B cell (primary cell): ENCODE data around the gene MAP7. TPM values are rescaled to one million over a fixed set of nuclear protein-coding genes. Genes with fewer than 3 reads are reported as not detected.

Experiments used
- ATAC-seq: fragments of 200-7000 bp; cut with Tn5 transposase; one replicate; pipeline ENCODE4 v1.10.0; 2021; ENCODE audit warnings: low read depth, mild to moderate bottlenecking, moderate number of reproducible peaks, moderate library complexity
- CTCF ChIA-PET: fragments of 350-600 bp; sonication (Branson Sonifier 250); formaldehyde crosslinking; loops from one replicate; lab custom pipeline; 2021; ENCODE audit warnings: antibody characterized with exemption, inconsistent platforms; lab: Charles Lee
- POLR2A ChIA-PET: fragments of 350-600 bp; sonication (Branson Sonifier 250); formaldehyde crosslinking; loops from one replicate; lab custom pipeline; 2021; ENCODE audit warnings: antibody characterized with exemption; lab: Charles Lee
- DNase-seq: peaks from one replicate; pipeline ENCODE4 v3.0.0; 2013
- H2AFZ ChIP-seq: 2 replicates; pipeline ENCODE4 v1.6.1; 2012; ENCODE audit warnings: mild to moderate bottlenecking, low read depth, low read length; ENCODE audit not compliant: insufficient read depth, poor library complexity, severe bottlenecking
- H3K27ac ChIP-seq, 2 donors: 1 replicate in 1 of 2; 2 replicates in 1 of 2; pipeline ENCODE4 v1.5.1; 2012 to 2013; ENCODE audit warnings: low read length in 2 of 2, mild to moderate bottlenecking in 2 of 2, moderate library complexity in 1 of 2
- H3K27me3 ChIP-seq, 4 experiments: fragments of 200-600 bp in 1 of 4; sonication (generic) in 1 of 4; replicated peaks in 1 of 4; 1 replicate in 2 of 4; 2 replicates in 2 of 4; pipeline versions ENCODE4 v1.6.1 to v1.7.0; 2013 to 2016; ENCODE audit warnings: low read length in 3 of 4, mild to moderate bottlenecking in 2 of 4, mixed read lengths in 1 of 4, moderate library complexity in 1 of 4; ENCODE audit not compliant: insufficient read depth in 4 of 4, control insufficient read depth in 3 of 4; ENCODE audit errors: control extremely low read depth in 1 of 4
- H3K36me3 ChIP-seq, 2 experiments: replicated peaks in 1 of 2; 1 replicate in 1 of 2; 2 replicates in 1 of 2; pipeline versions ENCODE4 v1.6.1 to v1.7.1; 2013; ENCODE audit warnings: low read length in 1 of 2; ENCODE audit not compliant: insufficient read depth in 2 of 2, control insufficient read depth in 1 of 2; ENCODE audit errors: control extremely low read depth in 1 of 2, extremely low read depth in 1 of 2
- H3K4me1 ChIP-seq, 2 donors: fragments of 200-600 bp in 1 of 2; sonication (generic) in 1 of 2; 1 replicate in 1 of 2; 2 replicates in 1 of 2; pipeline versions ENCODE4 v1.5.1 to v1.6.1; 2013 to 2017; ENCODE audit warnings: low read length in 2 of 2; ENCODE audit not compliant: control insufficient read depth in 2 of 2, insufficient read depth in 2 of 2
- H3K4me2 ChIP-seq: replicated peaks from 2 replicates; pipeline ENCODE3; 2012; ENCODE audit warnings: mild to moderate bottlenecking, low read depth, low read length; ENCODE audit not compliant: poor library complexity, severe bottlenecking
- H3K4me3 ChIP-seq, 5 experiments: fragments of 200-600 bp in 1 of 5; sonication (generic) in 1 of 5; 1 replicate in 3 of 5; 2 replicates in 2 of 5; pipeline versions ENCODE4 v1.5.1 to v1.7.0; 2011 to 2016; ENCODE audit warnings: low read length in 4 of 5, mild to moderate bottlenecking in 4 of 5, low read depth in 2 of 5, control low read depth in 1 of 5, moderate library complexity in 1 of 5; ENCODE audit not compliant: insufficient read depth in 1 of 5; ENCODE audit errors: control extremely low read depth in 1 of 5, extremely low read depth in 1 of 5
- H3K79me2 ChIP-seq: fragments of 200-600 bp; sonication (generic); one replicate; pipeline ENCODE4 v1.6.0; 2016; ENCODE audit warnings: low read length; ENCODE audit not compliant: control insufficient read depth, insufficient read depth
- H3K9ac ChIP-seq: fragments of 200-600 bp; sonication (generic); 2 replicates; pipeline ENCODE4 v1.6.1; 2017; ENCODE audit warnings: mild to moderate bottlenecking, low read length, moderate library complexity
- H3K9me3 ChIP-seq, 3 donors: one replicate each; pipeline versions ENCODE4 v1.6.1 to v1.7.1; 2013; ENCODE audit warnings: low read length in 2 of 3; ENCODE audit not compliant: control insufficient read depth in 2 of 3, insufficient read depth in 1 of 3; ENCODE audit errors: control extremely low read depth in 1 of 3
- H4K20me1 ChIP-seq: 2 replicates; pipeline ENCODE4 v1.6.0; 2012; ENCODE audit warnings: mild to moderate bottlenecking, low read length; ENCODE audit not compliant: insufficient read depth, control insufficient read depth, poor library complexity, severe bottlenecking
- H3K27ac Mint-ChIP-seq: one replicate; pipeline ENCODE4 v1.8.0; 2021; ENCODE audit warnings: mixed read lengths
- H3K27me3 Mint-ChIP-seq: one replicate; pipeline ENCODE4 v1.8.0; 2021; ENCODE audit warnings: mixed read lengths
- H3K4me1 Mint-ChIP-seq: one replicate; pipeline ENCODE4 v1.8.0; 2021; ENCODE audit warnings: mixed read lengths
- H3K4me3 Mint-ChIP-seq: one replicate; pipeline ENCODE4 v1.8.0; 2021; ENCODE audit warnings: mixed read lengths
- H3K9me3 Mint-ChIP-seq: one replicate; pipeline ENCODE4 v1.8.0; 2022; ENCODE audit warnings: mixed read lengths; ENCODE audit not compliant: insufficient read depth
- CTCF ChIP-seq: fragments of 200-600 bp; IDR thresholded peaks from one replicate; pipeline ENCODE4 v1.8.0; 2022; ENCODE audit warnings: antibody characterized with exemption, mild to moderate bottlenecking
- EZH2 ChIP-seq: IDR thresholded peaks from 2 replicates; pipeline ENCODE4 v1.6.1; 2012; ENCODE audit warnings: borderline replicate concordance, low read depth, mild to moderate bottlenecking, moderate library complexity, low read length; ENCODE audit not compliant: insufficient read depth, poor library complexity, severe bottlenecking
- WGBS: methylation state at CpG from one replicate; pipeline ENCODE4 v1.1.5; 2013; ENCODE audit warnings: missing lambda C conversion rate; ENCODE audit not compliant: insufficient coverage; 5-methylcytosine and 5-hydroxymethylcytosine counted together
- intact Hi-C: fragments of 100-400 bp; cut with micrococcal nuclease; formaldehyde crosslinking; loops from one replicate; pipeline ENCODE4 v1.10.0; 2022
- polyA plus RNA-seq: library from polyadenylated mRNA; depleted of rRNA; stranded (reverse); fragments of >200 nt; gene quantifications from 2 replicates; pipeline ENCODE4 v1.2.3, GENCODE V29; 2012
- total RNA-seq, 2 donors: library from RNA; stranded (reverse); fragments of 120-200 nt in 1 of 2; gene quantifications; 1 replicate in 1 of 2; 2 replicates in 1 of 2; pipeline versions ENCODE4 v1.2.3 to v1.2.4, GENCODE V29; 2013 to 2022

Gene MAP7
- total and polyA plus RNA-seq, 2 donors (not counting 1 experiment from before 2014, with no cell fraction given): 0.34 to 0.64 TPM

DNA sequence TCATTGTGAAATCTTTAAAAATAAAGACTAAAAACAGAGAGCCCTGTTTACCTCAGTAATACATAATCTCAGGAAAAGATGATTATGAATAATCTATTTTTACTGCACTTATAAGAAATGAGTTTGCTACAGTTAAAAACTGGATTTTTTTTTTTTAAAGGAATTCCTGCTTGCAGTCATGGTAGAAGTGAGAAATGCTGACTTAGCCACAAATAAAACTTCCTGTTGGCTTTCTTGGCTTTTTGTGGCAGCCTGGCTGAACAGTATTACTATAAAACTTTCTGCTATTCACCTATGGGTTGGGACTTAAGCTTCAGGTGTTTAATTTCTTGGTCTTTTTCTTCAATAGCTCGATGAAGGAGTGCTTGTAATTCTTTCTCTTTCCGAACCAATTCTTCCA, 12.0 kb upstream of the MAP7 start:
- peaks cover 7% of the 10 kb centered on the region for H3K4me1 Mint-ChIP-seq
- H4K20me1 ChIP-seq: no peaks in the 10 kb centered on the region
- no peak overlapping the region for H3K27ac Mint-ChIP-seq
- no peak overlapping the region for H3K4me3 ChIP-seq
- TF ChIP-seq CTCF (no peak), EZH2 (no peak)
- WGBS: no CpG with 5 or more reads among the region's 2 CpGs
- no peaks in the 10 kb centered on the region for H3K27me3 ChIP-seq
- H3K9ac ChIP-seq: no peak overlapping the region
- intact Hi-C loops: no loop called here
- H3K4me3 Mint-ChIP-seq: no peak overlapping the region
- no peaks in the 10 kb centered on the region for H3K9me3 Mint-ChIP-seq
- peaks cover 8 to 9% of the 10 kb centered on the region in 2 donors for H3K4me1 ChIP-seq
- DNase-seq (no peak), ATAC-seq (no peak)
- peaks cover 4 to 33% of the 10 kb centered on the region in 2 experiments for H3K36me3 ChIP-seq
- no peaks in the 10 kb centered on the region for H3K79me2 ChIP-seq
- no peaks in the 10 kb centered on the region for H3K9me3 ChIP-seq
- ChIA-PET CTCF (interaction anchor here (0.9 kb wide), 1 partner anchor 11 kb away, joined by 5 read pairs; no protein-coding TSS in a partner anchor), POLR2A (no interaction called here)
- H3K27ac ChIP-seq: no peak overlapping the region
- no peak overlapping the region for H2AFZ ChIP-seq
- H3K4me2 ChIP-seq: no peak overlapping the region
- H3K27me3 Mint-ChIP-seq: no peaks in the 10 kb centered on the region

- Mint-ChIP-seq H3K27ac (no peak overlapping the region), H3K4me3 (no peak overlapping the region), H3K4me1 (peaks cover 16% of the 10 kb centered on the region), H3K27me3 (peaks cover 10% of the 10 kb centered on the region), H3K9me3 (no peaks in the 10 kb centered on the region)
- CTCF ChIA-PET: interaction anchor here (0.5 to 1.3 kb wide), 3 partner anchors 239 to 1017 kb away, joined by 3 to 4 read pairs (median 4); partner anchors contain the start of gene MAP3K5
- no peaks in the 10 kb centered on the region for H3K9me3 ChIP-seq
- peaks cover 0 to 20% (median 14%) of the 10 kb centered on the region in 4 experiments for H3K27me3 ChIP-seq
- ATAC-seq (no peak), DNase-seq (no peak)
- no peak overlapping the region for H2AFZ ChIP-seq
- no peak overlapping the region for H3K9ac ChIP-seq
- no peaks in the 10 kb centered on the region for H4K20me1 ChIP-seq
- TF ChIP-seq EZH2: no peak
- TF ChIP-seq CTCF: no peak
- POLR2A ChIA-PET: no interaction called here
- peaks cover 10 to 17% of the 10 kb centered on the region in 2 donors for H3K4me1 ChIP-seq
- H3K36me3 ChIP-seq: peaks cover 0 to 4% of the 10 kb centered on the region in 2 experiments
- 93% methylated on average over 4 of the region's 5 CpGs for WGBS
- H3K4me2 ChIP-seq: no peak overlapping the region
- H3K79me2 ChIP-seq: no peaks in the 10 kb centered on the region
- intact Hi-C loops: no loop called here
- no peak overlapping the region for H3K27ac ChIP-seq
- H3K4me3 ChIP-seq: no peak overlapping the region
Observed at GRCh38 chr6:136553166-136553787, 3.1 kb upstream of the MAP7 start.
